ENCODE measurements around the gene MOGAT2.

MOGAT2 gene

DNA sequence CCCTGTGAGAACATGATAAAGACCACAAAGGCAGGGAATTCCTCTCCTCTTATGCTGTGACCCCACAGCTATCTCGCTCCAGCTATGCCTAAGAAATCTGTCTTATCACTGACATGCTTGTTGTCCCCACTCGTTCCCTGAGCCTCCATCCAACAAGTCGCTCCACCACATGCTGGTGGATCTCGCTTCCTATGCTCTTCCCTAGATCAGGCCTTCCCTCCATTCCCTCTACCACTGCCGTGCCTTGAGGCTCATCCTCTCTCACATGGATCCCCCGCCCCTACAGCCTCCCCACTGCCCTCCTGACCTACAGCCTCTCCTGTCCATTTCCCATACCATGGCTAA lies 49.6 kb downstream of the MOGAT2 start:
- TF ChIP-seq BACH2 (CRISPR knock-in tag; IDR thresholded peaks at IDR 0.05; ENCODE audit: borderline replicate concordance) (no peak), GLIS3 (CRISPR knock-in tag; IDR thresholded peaks at IDR 0.05) (no peak), TOX (CRISPR knock-in tag; IDR thresholded peaks at IDR 0.05; ENCODE audit: borderline replicate concordance) (no peak), RARB (CRISPR knock-in tag; IDR thresholded peaks at IDR 0.05) (no peak), ISL1 (CRISPR knock-in tag; IDR thresholded peaks at IDR 0.05) (no peak), ARNTL (CRISPR knock-in tag; IDR thresholded peaks at IDR 0.05; ENCODE audit: borderline replicate concordance, low read depth) (no peak), ZNF565 (CRISPR knock-in tag; conservative IDR thresholded peaks at IDR 0.05; ENCODE audit: low read depth) (no peak), PATZ1 (CRISPR knock-in tag; IDR thresholded peaks at IDR 0.05; ENCODE audit: borderline replicate concordance) (no peak), PPARA (CRISPR knock-in tag; IDR thresholded peaks at IDR 0.05; ENCODE audit: borderline replicate concordance) (no peak), OSR1 (CRISPR knock-in tag; IDR thresholded peaks at IDR 0.05) (no peak), ZC3H10 (CRISPR knock-in tag; IDR thresholded peaks at IDR 0.05) (no peak), ZNF70 (CRISPR knock-in tag; IDR thresholded peaks at IDR 0.05) (no peak), ZFP30 (CRISPR knock-in tag; IDR thresholded peaks at IDR 0.05) (no peak), ESRRG (CRISPR knock-in tag; IDR thresholded peaks at IDR 0.05) (no peak), ZFP3 (CRISPR knock-in tag; IDR thresholded peaks at IDR 0.05) (no peak), TSHZ2 (CRISPR knock-in tag; IDR thresholded peaks at IDR 0.05) (no peak), SNAI2 (CRISPR knock-in tag; IDR thresholded peaks at IDR 0.05) (no peak), CSDC2 (CRISPR knock-in tag; IDR thresholded peaks at IDR 0.05) (no peak), CSRNP3 (CRISPR knock-in tag; IDR thresholded peaks at IDR 0.05) (no peak)
- TF ChIP-seq, protein P1, sequence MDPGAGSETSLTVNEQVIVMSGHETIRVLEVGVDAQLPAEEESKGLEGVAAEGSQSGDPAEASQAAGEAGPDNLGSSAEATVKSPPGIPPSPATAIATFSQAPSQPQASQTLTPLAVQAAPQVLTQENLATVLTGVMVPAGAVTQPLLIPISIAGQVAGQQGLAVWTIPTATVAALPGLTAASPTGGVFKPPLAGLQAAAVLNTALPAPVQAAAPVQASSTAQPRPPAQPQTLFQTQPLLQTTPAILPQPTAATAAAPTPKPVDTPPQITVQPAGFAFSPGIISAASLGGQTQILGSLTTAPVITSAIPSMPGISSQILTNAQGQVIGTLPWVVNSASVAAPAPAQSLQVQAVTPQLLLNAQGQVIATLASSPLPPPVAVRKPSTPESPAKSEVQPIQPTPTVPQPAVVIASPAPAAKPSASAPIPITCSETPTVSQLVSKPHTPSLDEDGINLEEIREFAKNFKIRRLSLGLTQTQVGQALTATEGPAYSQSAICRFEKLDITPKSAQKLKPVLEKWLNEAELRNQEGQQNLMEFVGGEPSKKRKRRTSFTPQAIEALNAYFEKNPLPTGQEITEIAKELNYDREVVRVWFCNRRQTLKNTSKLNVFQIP (CRISPR knock-in tag; IDR thresholded peaks at IDR 0.05; ENCODE audit: borderline replicate concordance, low read depth), result no peak

GRCh38 chr11:75767793-75768111 lies 50.1 kb downstream of the MOGAT2 start:
- ATAC-seq, result no peak
- TF ChIP-seq ESRRG (CRISPR knock-in tag; IDR thresholded peaks at IDR 0.05) (no peak), TCF4 (CRISPR knock-in tag; IDR thresholded peaks at IDR 0.05; ENCODE audit: borderline replicate concordance) (no peak), ZC3H10 (CRISPR knock-in tag; IDR thresholded peaks at IDR 0.05) (no peak), TSHZ2 (CRISPR knock-in tag; IDR thresholded peaks at IDR 0.05) (no peak), ARNTL (CRISPR knock-in tag; IDR thresholded peaks at IDR 0.05; ENCODE audit: borderline replicate concordance, low read depth) (no peak), BACH2 (CRISPR knock-in tag; IDR thresholded peaks at IDR 0.05; ENCODE audit: borderline replicate concordance) (no peak), TOX (CRISPR knock-in tag; IDR thresholded peaks at IDR 0.05; ENCODE audit: borderline replicate concordance) (no peak), CSRNP3 (CRISPR knock-in tag; IDR thresholded peaks at IDR 0.05) (no peak), CSDC2 (CRISPR knock-in tag; IDR thresholded peaks at IDR 0.05) (no peak), ISL1 (CRISPR knock-in tag; IDR thresholded peaks at IDR 0.05) (no peak), SNAI2 (CRISPR knock-in tag; IDR thresholded peaks at IDR 0.05) (no peak), ZFP3 (CRISPR knock-in tag; IDR thresholded peaks at IDR 0.05) (no peak), OSR1 (CRISPR knock-in tag; IDR thresholded peaks at IDR 0.05) (no peak), PATZ1 (CRISPR knock-in tag; IDR thresholded peaks at IDR 0.05; ENCODE audit: borderline replicate concordance) (no peak), RARB (CRISPR knock-in tag; IDR thresholded peaks at IDR 0.05) (no peak)
- TF ChIP-seq, protein P1 (CRISPR knock-in tag; IDR thresholded peaks at IDR 0.05; ENCODE audit: borderline replicate concordance, low read depth), result no peak

More for the DNA sequence above, 49.6 kb downstream of the MOGAT2 start:
- no peak for ATAC-seq

All from SK-N-SH treated with all-trans-retinoic acid at 6 μM for 48 hours (cell line).